ENCODE data around the gene PFDN1.

DNA sequence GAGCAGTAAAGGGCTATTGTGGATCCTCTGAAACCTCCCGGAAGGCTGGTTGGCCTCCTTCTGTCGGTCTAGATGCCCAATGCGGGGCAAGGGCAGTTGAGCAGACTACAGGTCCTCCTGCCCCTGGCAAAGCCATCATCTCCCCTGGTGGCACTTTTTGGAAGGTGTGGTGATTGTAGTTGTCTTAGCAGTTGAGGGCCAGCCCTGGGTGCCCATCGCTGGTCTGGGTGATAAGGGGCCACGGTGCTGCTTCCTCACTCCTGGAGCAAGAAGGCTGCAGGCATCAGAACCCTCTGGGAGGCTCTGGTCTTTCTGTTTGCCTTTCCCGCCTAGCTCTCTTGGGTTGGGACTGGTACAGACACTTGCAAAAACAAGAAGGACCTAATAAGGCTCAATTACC lies 64.1 kb downstream of the PFDN1 start:
- TF ChIP-seq POLR2AphosphoS5 (IDR thresholded peaks at IDR 0.05) (no peak), POLR2A (IDR thresholded peaks at IDR 0.05) (no peak)
